ENCODE measurements around the gene ZCWPW1. TPM values are rescaled to one million over a fixed set of nuclear protein-coding genes. Genes with fewer than 3 reads are reported as not detected.

Gene ZCWPW1
- total and polyA plus RNA-seq, 10 of the 15 experiments (the other 5 are each of a cell fraction or from before 2014, with no cell fraction given): 1.3 to 4.4 (median 3.7) TPM

GRCh38 chr7:100394077-100394476, 34.4 kb downstream of the ZCWPW1 start:
- no peaks in the 10 kb centered on the region for H3K9me3 ChIP-seq (replicated peaks; ENCODE audit: control insufficient read depth, insufficient read depth, low read length)
- H3K4me3 ChIP-seq: no peak overlapping the region
- H3K79me2 ChIP-seq (ENCODE audit: control insufficient read depth, insufficient read depth, low read length): no peaks in the 10 kb centered on the region
- H2AFZ ChIP-seq (ENCODE audit: control insufficient read depth, low read depth, low read length): no peak overlapping the region
- ChIA-PET CTCF (interaction anchor here (0.6 to 2.5 kb wide), 6 partner anchors 9 to 261 kb away, joined by 3 to 18 read pairs (median 3); no protein-coding TSS in a partner anchor), POLR2A (interaction anchor here (0.6 to 2.2 kb wide), 12 partner anchors 8 to 129 kb away, joined by 3 to 11 read pairs (median 3); partner anchors contain the start of gene ZCWPW1), SMC1A (ENCODE audit: uncharacterized antibody, unreplicated experiment) (interaction anchor here (0.7 to 2.5 kb wide), 11 partner anchors 9 to 29 kb away, joined by 3 to 13 read pairs (median 5); no protein-coding TSS in a partner anchor), RAD21 (ENCODE audit: unreplicated experiment) (interaction anchor here (1.1 to 2.8 kb wide), 6 partner anchors 9 to 261 kb away, joined by 3 to 14 read pairs (median 4); no protein-coding TSS in a partner anchor)
- DNase-seq (ENCODE audit: low read depth, low spot score) (no peak), FAIRE-seq (no peak), ATAC-seq (no peak)
- H3K36me3 ChIP-seq (ENCODE audit: control insufficient read depth in 2 of 2, insufficient read depth in 2 of 2, low read length in 1 of 2): peaks cover 0 to 2% of the 10 kb centered on the region in 2 experiments; a peak in 2 of 4 replicates
- H4K20me1 ChIP-seq (ENCODE audit: control insufficient read depth, insufficient read depth): no peaks in the 10 kb centered on the region
- H3K27ac ChIP-seq (ENCODE audit: control insufficient read depth, insufficient read depth): no peak overlapping the region
- H3K9ac ChIP-seq (ENCODE audit: control insufficient read depth, insufficient read depth, low read length): no peak overlapping the region
- H3K4me1 ChIP-seq (ENCODE audit: control insufficient read depth, insufficient read depth, low read length): peaks cover 33% of the 10 kb centered on the region
- BruUV-seq (replicated peaks): no TSS peak
- in situ Hi-C loops (cut with MboI): no loop called here
- 93% methylated on average over 2 of the region's 2 CpGs for WGBS (ENCODE audit: insufficient coverage, insufficient replicate concordance, low lambda C conversion rate, missing lambda C conversion rate)
- no peaks in the 10 kb centered on the region for H3K27me3 ChIP-seq (replicated peaks in 1 of 2; ENCODE audit: control insufficient read depth in 2 of 2, insufficient read depth in 2 of 2, low read length in 1 of 2)
- intact Hi-C loops (cut with micrococcal nuclease; ENCODE audit: unreplicated experiment): no loop called here
- no peak for TF ChIP-seq PBX3 (IDR thresholded peaks at IDR 0.05; ENCODE audit: insufficient replicate concordance, low read depth, low read length)
- no peak for TF ChIP-seq ZBED1 (IDR thresholded peaks at IDR 0.05; ENCODE audit: borderline replicate concordance)
- TF ChIP-seq KLF5 (IDR thresholded peaks at IDR 0.05; ENCODE audit: partially characterized antibody): no peak
- no peak for TF ChIP-seq ZNF687 (IDR thresholded peaks at IDR 0.05)
- TF ChIP-seq SMAD5 (IDR thresholded peaks at IDR 0.05; ENCODE audit: low read depth): no peak
- H3K4me2 ChIP-seq (ENCODE audit: control insufficient read depth, insufficient read depth): peak overlapping the region; percentile 11; the same call in 1 of the 2 replicates
